GM23338 (cell line): Measurements from ENCODE around the gene CBFA2T3. TPM values are rescaled to one million over a fixed set of nuclear protein-coding genes. Genes with fewer than 3 reads are reported as not detected.
A peak's percentile ranks its signal among the peaks of the same experiment; 100 is the strongest.

Experiments
- ATAC-seq: fragments of 200-7000 bp; cut with Tn5 transposase; 3 replicates; pipeline ENCODE4 v1.9.1; 2020
- DNase-seq: peaks from one replicate; pipeline ENCODE4 v3.0.0-alpha.2; 2015; ENCODE audit warnings: low spot score
- H2AFZ ChIP-seq: fragments of 200-600 bp; sonication (generic); 2 replicates; pipeline ENCODE4 v1.8.0; 2016; ENCODE audit warnings: antibody characterized with exemption, mild to moderate bottlenecking, moderate library complexity
- H3F3A ChIP-seq: fragments of 200-600 bp; sonication (generic); replicated peaks from 2 replicates; pipeline ENCODE4 v1.8.0; 2017; ENCODE audit warnings: antibody characterized with exemption, mixed run types, low read depth
- H3K27ac ChIP-seq: fragments of 200-600 bp; sonication (generic); 2 replicates; pipeline ENCODE4 v1.6.1; 2016; ENCODE audit warnings: low read depth
- H3K27me3 ChIP-seq: fragments of 200-600 bp; sonication (generic); 2 replicates; pipeline ENCODE4 v1.8.0; 2016; ENCODE audit warnings: mild to moderate bottlenecking, mixed run types, moderate library complexity; ENCODE audit not compliant: insufficient read depth
- H3K36me3 ChIP-seq: fragments of 200-600 bp; sonication (generic); 2 replicates; pipeline ENCODE4 v1.8.0; 2016; ENCODE audit warnings: mild to moderate bottlenecking; ENCODE audit not compliant: insufficient read depth
- H3K4me1 ChIP-seq: fragments of 200-600 bp; sonication (generic); 2 replicates; pipeline ENCODE4 v1.8.0; 2016; ENCODE audit warnings: mild to moderate bottlenecking, moderate library complexity; ENCODE audit not compliant: insufficient read depth
- H3K4me2 ChIP-seq: fragments of 200-600 bp; sonication (generic); 2 replicates; pipeline ENCODE4 v1.7.1; 2017; ENCODE audit warnings: mixed run types
- H3K4me3 ChIP-seq: fragments of 200-600 bp; sonication (generic); 2 replicates; pipeline ENCODE4 v1.6.1; 2016; ENCODE audit warnings: mixed run types
- H3K79me2 ChIP-seq: fragments of 200-600 bp; sonication (generic); replicated peaks from 2 replicates; pipeline ENCODE4 v1.8.0; 2017; ENCODE audit warnings: mild to moderate bottlenecking; ENCODE audit not compliant: insufficient read depth
- H3K9me2 ChIP-seq: fragments of 200-600 bp; sonication (generic); 2 replicates; pipeline ENCODE4 v1.8.0; 2017; ENCODE audit not compliant: insufficient read depth
- H4K20me1 ChIP-seq: fragments of 200-600 bp; sonication (generic); replicated peaks from 2 replicates; pipeline ENCODE4 v1.8.0; 2017; ENCODE audit warnings: mild to moderate bottlenecking; ENCODE audit not compliant: insufficient read depth
- H3K27ac Mint-ChIP-seq: 2 replicates; pipeline ENCODE4 v1.8.0; 2020; ENCODE audit warnings: inconsistent platforms, mild to moderate bottlenecking, moderate library complexity, mixed read lengths
- H3K27me3 Mint-ChIP-seq: 3 replicates; pipeline ENCODE4 v1.8.0; 2022; ENCODE audit warnings: low read depth, mild to moderate bottlenecking, moderate library complexity, mixed read lengths, inconsistent platforms; ENCODE audit not compliant: insufficient read depth, poor library complexity
- H3K36me3 Mint-ChIP-seq: 3 replicates; pipeline ENCODE4 v1.8.0; 2021; ENCODE audit warnings: low read depth, mild to moderate bottlenecking, inconsistent platforms, moderate library complexity, mixed read lengths
- H3K4me1 Mint-ChIP-seq: 3 replicates; pipeline ENCODE4 v1.8.0; 2020; ENCODE audit warnings: mild to moderate bottlenecking, inconsistent platforms, mixed read lengths
- H3K4me3 Mint-ChIP-seq: 3 replicates; pipeline ENCODE4 v1.8.0; 2021; ENCODE audit warnings: moderate library complexity, mild to moderate bottlenecking, inconsistent platforms, mixed read lengths
- H3K9me3 Mint-ChIP-seq: 3 replicates; pipeline ENCODE4 v1.8.0; 2020; ENCODE audit warnings: moderate library complexity, mild to moderate bottlenecking, inconsistent platforms, mixed read lengths
- CREB1 ChIP-seq: fragments of 250-450 bp; sonication (Bioruptor Pico); IDR thresholded peaks from 2 replicates; pipeline ENCODE4 v1.5.0; 2020; ENCODE audit warnings: low read depth, mild to moderate bottlenecking, moderate library complexity
- EZH2 ChIP-seq: fragments of 200-600 bp; sonication (generic); IDR thresholded peaks from one replicate; pipeline ENCODE4 v1.8.0; 2017; ENCODE audit warnings: antibody characterized with exemption, mild to moderate bottlenecking, low read depth; ENCODE audit not compliant: unreplicated experiment
- EZH2phosphoT487 ChIP-seq: fragments of 200-600 bp; sonication (generic); IDR thresholded peaks from one replicate; pipeline ENCODE4 v1.8.1; 2018; ENCODE audit warnings: antibody characterized with exemption; ENCODE audit not compliant: unreplicated experiment
- JUNB ChIP-seq: IDR thresholded peaks from one replicate; pipeline ENCODE4 v1.6.1; 2016; ENCODE audit warnings: antibody characterized with exemption; ENCODE audit not compliant: unreplicated experiment
- NANOG ChIP-seq: IDR thresholded peaks from 2 replicates; pipeline ENCODE4 v1.6.1; 2016; ENCODE audit warnings: antibody characterized with exemption, borderline replicate concordance
- POLR2AphosphoS5 ChIP-seq: IDR thresholded peaks from 2 replicates; pipeline ENCODE4 v1.6.1; 2016; ENCODE audit warnings: antibody characterized with exemption, low read depth
- STAT1 ChIP-seq: IDR thresholded peaks from one replicate; pipeline ENCODE4 v1.6.1; 2016; ENCODE audit warnings: antibody characterized with exemption; ENCODE audit not compliant: unreplicated experiment
- ZNF114 ChIP-seq: fragments of 250-450 bp; sonication (Bioruptor Pico); IDR thresholded peaks from 2 replicates; pipeline ENCODE4 v1.5.0; 2020; ENCODE audit warnings: mild to moderate bottlenecking, moderate library complexity
- ZNF331 ChIP-seq: fragments of 250-450 bp; sonication (Bioruptor Pico); IDR thresholded peaks from 2 replicates; pipeline ENCODE4 v1.5.0; 2020; ENCODE audit warnings: low read depth, mild to moderate bottlenecking, moderate library complexity
- polyA plus RNA-seq: library from polyadenylated mRNA; unstranded; fragments of >200 nt; fragmentation: Nextera tagmentation; extraction: Ambion mirVana; gene quantifications from 2 replicates; pipeline ENCODE4 v1.2.1, GENCODE V29; 2016
- total RNA-seq: library from RNA; depleted of rRNA; stranded (reverse); fragments of >200 nt; shearing (Covaris generic); gene quantifications from 2 replicates; pipeline ENCODE4 v1.2.3, GENCODE V29; 2014
- TF ChIP-seq, protein P1 (sequence below): IDR thresholded peaks from one replicate; pipeline ENCODE4 v1.6.1; 2018; ENCODE audit warnings: antibody characterized with exemption; ENCODE audit not compliant: unreplicated experiment
- TF ChIP-seq, protein P2 (sequence below): fragments of 250-450 bp; sonication (Bioruptor Pico); IDR thresholded peaks from 2 replicates; pipeline ENCODE4 v1.5.0; 2020; ENCODE audit warnings: mild to moderate bottlenecking, moderate library complexity
- TF ChIP-seq, protein P3 (sequence below), 2 experiments: fragments of 200-600 bp in 1 of 2; sonication (generic) in 1 of 2; conservative IDR thresholded peaks; 2 replicates each; pipeline versions ENCODE4 v1.5.1 to v1.6.1; 2016 to 2017; ENCODE audit warnings: antibody characterized with exemption in 2 of 2, low read depth in 2 of 2, mild to moderate bottlenecking in 2 of 2, moderate library complexity in 1 of 2
- TF ChIP-seq, protein P4 (sequence below): IDR thresholded peaks from 2 replicates; pipeline ENCODE4 v1.6.1; 2016; ENCODE audit warnings: antibody characterized with exemption

CBFA2T3 gene
- total and polyA plus RNA-seq, 2 experiments from 2014 or later = 0.87 to 1.5 TPM

DNA sequence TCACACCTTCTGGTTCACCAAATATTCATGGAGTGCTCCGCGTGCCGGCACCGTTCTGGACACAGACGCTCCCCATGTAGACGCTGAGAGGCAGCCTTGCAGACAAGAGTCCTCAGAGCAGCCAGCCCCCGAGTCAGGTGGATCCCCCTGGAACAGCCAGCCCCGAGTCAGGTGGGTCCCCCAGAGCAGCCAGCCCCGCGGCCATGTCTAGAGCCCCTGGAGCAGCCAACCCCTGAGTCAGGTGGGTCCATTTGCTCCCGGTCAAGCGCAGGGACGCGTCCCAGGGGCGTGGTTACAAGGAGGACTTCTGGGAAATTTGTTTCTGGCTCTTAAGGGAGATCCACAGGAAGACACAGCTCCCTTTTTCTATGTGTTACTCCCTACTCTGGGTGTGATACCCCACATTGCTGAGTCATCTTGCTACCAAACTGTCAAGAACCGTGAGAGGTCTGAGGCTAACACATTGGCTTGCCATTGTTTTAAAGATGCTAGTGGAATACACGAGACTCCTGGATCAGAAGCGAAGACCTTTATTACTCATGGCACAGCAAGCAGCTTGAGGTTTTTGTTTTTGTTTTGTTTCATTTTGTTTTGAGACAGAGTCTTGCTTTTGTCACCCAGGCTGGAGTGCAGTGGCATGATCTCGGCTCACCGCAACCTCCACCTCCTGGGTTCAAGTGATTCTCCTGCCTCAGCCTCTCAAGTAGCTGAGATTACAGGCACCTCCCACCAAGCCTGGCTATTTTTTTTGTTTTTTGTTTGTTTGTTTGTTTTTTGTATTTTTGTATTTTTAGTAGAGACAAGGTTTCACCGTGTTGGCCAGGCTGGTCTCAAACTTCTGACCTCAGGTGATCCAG is 43.3 kb upstream of the CBFA2T3 start:
- Histone ChIP-seq H3K36me3 (no peaks in the 10 kb centered on the region), H3K4me1 (no peaks in the 10 kb centered on the region), H3F3A (no peaks in the 10 kb centered on the region), H3K9me2 (no peaks in the 10 kb centered on the region), H3K27me3 (no peaks in the 10 kb centered on the region), H4K20me1 (no peaks in the 10 kb centered on the region), H3K4me3 (no peak overlapping the region), H2AFZ (peak overlapping the region; percentile 32; the same call in 1 of the 2 replicates), H3K4me2 (no peak overlapping the region), H3K79me2 (no peaks in the 10 kb centered on the region), H3K27ac (no peak overlapping the region)
- Mint-ChIP-seq H3K9me3 (peaks cover 10% of the 10 kb centered on the region), H3K27ac (no peak overlapping the region), H3K4me3 (no peak overlapping the region), H3K4me1 (peaks cover 10% of the 10 kb centered on the region), H3K27me3 (peaks cover 5% of the 10 kb centered on the region), H3K36me3 (no peaks in the 10 kb centered on the region)
- TF ChIP-seq STAT1 (no peak), EZH2 (no peak), CREB1 (CRISPR knock-in tag) (no peak), EZH2phosphoT487 (no peak), POLR2AphosphoS5 (no peak), NANOG (no peak), JUNB (no peak), ZNF114 (CRISPR knock-in tag) (no peak), ZNF331 (CRISPR knock-in tag) (no peak)
- TF ChIP-seq, protein P1, sequence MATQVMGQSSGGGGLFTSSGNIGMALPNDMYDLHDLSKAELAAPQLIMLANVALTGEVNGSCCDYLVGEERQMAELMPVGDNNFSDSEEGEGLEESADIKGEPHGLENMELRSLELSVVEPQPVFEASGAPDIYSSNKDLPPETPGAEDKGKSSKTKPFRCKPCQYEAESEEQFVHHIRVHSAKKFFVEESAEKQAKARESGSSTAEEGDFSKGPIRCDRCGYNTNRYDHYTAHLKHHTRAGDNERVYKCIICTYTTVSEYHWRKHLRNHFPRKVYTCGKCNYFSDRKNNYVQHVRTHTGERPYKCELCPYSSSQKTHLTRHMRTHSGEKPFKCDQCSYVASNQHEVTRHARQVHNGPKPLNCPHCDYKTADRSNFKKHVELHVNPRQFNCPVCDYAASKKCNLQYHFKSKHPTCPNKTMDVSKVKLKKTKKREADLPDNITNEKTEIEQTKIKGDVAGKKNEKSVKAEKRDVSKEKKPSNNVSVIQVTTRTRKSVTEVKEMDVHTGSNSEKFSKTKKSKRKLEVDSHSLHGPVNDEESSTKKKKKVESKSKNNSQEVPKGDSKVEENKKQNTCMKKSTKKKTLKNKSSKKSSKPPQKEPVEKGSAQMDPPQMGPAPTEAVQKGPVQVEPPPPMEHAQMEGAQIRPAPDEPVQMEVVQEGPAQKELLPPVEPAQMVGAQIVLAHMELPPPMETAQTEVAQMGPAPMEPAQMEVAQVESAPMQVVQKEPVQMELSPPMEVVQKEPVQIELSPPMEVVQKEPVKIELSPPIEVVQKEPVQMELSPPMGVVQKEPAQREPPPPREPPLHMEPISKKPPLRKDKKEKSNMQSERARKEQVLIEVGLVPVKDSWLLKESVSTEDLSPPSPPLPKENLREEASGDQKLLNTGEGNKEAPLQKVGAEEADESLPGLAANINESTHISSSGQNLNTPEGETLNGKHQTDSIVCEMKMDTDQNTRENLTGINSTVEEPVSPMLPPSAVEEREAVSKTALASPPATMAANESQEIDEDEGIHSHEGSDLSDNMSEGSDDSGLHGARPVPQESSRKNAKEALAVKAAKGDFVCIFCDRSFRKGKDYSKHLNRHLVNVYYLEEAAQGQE = no peak
- TF ChIP-seq, protein P2, sequence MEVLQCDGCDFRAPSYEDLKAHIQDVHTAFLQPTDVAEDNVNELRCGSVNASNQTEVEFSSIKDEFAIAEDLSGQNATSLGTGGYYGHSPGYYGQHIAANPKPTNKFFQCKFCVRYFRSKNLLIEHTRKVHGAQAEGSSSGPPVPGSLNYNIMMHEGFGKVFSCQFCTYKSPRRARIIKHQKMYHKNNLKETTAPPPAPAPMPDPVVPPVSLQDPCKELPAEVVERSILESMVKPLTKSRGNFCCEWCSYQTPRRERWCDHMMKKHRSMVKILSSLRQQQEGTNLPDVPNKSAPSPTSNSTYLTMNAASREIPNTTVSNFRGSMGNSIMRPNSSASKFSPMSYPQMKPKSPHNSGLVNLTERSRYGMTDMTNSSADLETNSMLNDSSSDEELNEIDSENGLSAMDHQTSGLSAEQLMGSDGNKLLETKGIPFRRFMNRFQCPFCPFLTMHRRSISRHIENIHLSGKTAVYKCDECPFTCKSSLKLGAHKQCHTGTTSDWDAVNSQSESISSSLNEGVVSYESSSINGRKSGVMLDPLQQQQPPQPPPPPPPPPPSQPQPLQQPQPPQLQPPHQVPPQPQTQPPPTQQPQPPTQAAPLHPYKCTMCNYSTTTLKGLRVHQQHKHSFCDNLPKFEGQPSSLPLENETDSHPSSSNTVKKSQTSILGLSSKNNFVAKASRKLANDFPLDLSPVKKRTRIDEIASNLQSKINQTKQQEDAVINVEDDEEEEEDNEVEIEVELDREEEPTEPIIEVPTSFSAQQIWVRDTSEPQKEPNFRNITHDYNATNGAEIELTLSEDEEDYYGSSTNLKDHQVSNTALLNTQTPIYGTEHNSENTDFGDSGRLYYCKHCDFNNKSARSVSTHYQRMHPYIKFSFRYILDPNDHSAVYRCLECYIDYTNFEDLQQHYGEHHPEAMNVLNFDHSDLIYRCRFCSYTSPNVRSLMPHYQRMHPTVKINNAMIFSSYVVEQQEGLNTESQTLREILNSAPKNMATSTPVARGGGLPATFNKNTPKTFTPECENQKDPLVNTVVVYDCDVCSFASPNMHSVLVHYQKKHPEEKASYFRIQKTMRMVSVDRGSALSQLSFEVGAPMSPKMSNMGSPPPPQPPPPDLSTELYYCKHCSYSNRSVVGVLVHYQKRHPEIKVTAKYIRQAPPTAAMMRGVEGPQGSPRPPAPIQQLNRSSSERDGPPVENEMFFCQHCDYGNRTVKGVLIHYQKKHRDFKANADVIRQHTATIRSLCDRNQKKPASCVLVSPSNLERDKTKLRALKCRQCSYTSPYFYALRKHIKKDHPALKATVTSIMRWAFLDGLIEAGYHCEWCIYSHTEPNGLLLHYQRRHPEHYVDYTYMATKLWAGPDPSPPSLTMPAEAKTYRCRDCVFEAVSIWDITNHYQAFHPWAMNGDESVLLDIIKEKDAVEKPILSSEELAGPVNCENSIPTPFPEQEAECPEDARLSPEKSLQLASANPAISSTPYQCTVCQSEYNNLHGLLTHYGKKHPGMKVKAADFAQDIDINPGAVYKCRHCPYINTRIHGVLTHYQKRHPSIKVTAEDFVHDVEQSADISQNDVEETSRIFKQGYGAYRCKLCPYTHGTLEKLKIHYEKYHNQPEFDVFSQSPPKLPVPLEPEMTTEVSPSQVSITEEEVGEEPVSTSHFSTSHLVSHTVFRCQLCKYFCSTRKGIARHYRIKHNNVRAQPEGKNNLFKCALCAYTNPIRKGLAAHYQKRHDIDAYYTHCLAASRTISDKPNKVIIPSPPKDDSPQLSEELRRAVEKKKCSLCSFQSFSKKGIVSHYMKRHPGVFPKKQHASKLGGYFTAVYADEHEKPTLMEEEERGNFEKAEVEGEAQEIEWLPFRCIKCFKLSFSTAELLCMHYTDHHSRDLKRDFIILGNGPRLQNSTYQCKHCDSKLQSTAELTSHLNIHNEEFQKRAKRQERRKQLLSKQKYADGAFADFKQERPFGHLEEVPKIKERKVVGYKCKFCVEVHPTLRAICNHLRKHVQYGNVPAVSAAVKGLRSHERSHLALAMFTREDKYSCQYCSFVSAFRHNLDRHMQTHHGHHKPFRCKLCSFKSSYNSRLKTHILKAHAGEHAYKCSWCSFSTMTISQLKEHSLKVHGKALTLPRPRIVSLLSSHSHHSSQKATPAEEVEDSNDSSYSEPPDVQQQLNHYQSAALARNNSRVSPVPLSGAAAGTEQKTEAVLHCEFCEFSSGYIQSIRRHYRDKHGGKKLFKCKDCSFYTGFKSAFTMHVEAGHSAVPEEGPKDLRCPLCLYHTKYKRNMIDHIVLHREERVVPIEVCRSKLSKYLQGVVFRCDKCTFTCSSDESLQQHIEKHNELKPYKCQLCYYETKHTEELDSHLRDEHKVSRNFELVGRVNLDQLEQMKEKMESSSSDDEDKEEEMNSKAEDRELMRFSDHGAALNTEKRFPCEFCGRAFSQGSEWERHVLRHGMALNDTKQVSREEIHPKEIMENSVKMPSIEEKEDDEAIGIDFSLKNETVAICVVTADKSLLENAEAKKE = no peak
- TF ChIP-seq, protein P3, sequence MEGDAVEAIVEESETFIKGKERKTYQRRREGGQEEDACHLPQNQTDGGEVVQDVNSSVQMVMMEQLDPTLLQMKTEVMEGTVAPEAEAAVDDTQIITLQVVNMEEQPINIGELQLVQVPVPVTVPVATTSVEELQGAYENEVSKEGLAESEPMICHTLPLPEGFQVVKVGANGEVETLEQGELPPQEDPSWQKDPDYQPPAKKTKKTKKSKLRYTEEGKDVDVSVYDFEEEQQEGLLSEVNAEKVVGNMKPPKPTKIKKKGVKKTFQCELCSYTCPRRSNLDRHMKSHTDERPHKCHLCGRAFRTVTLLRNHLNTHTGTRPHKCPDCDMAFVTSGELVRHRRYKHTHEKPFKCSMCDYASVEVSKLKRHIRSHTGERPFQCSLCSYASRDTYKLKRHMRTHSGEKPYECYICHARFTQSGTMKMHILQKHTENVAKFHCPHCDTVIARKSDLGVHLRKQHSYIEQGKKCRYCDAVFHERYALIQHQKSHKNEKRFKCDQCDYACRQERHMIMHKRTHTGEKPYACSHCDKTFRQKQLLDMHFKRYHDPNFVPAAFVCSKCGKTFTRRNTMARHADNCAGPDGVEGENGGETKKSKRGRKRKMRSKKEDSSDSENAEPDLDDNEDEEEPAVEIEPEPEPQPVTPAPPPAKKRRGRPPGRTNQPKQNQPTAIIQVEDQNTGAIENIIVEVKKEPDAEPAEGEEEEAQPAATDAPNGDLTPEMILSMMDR (conservative IDR thresholded peaks at IDR 0.05; ENCODE audit: low read depth in 2 of 2) = no peak
- TF ChIP-seq, protein P4, sequence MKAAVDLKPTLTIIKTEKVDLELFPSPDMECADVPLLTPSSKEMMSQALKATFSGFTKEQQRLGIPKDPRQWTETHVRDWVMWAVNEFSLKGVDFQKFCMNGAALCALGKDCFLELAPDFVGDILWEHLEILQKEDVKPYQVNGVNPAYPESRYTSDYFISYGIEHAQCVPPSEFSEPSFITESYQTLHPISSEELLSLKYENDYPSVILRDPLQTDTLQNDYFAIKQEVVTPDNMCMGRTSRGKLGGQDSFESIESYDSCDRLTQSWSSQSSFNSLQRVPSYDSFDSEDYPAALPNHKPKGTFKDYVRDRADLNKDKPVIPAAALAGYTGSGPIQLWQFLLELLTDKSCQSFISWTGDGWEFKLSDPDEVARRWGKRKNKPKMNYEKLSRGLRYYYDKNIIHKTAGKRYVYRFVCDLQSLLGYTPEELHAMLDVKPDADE = no peak
- DNase-seq (no peak), ATAC-seq (no peak)
